Measurements from ENCODE around the gene SCGN.
"Not testable (repeated sequence)": the region's sequence is repeated elsewhere in the genome, so short reads cannot be mapped to it uniquely, and the experiment has no call there.

SCGN gene

GRCh38 chr6:25732468-25733198 is 80.6 kb downstream of the SCGN start:
- DNase-seq = no peak

- DNase-seq = no peak
These were observed 83.2 kb downstream of the SCGN start for GRCh38 chr6:25735261-25735660.

- DNase-seq = no peak
These were observed 91.9 kb downstream of the SCGN start for GRCh38 chr6:25743868-25744267.

GRCh38 chr6:25745836-25746235 is 93.8 kb downstream of the SCGN start:
- no peak for DNase-seq

- DNase-seq = no peak
These were observed 95.0 kb downstream of the SCGN start for GRCh38 chr6:25746968-25747367.

- DNase-seq = no peak
These were observed 95.5 kb downstream of the SCGN start for GRCh38 chr6:25747477-25747876.

GRCh38 chr6:25748049-25748448 is 96.0 kb downstream of the SCGN start:
- no peak for DNase-seq

- not testable (repeated sequence) for DNase-seq
These were observed 96.8 kb downstream of the SCGN start for GRCh38 chr6:25748601-25749517.

GRCh38 chr6:25749837-25750236 is 97.8 kb downstream of the SCGN start:
- no peak for DNase-seq

GRCh38 chr6:25750906-25751305 is 98.9 kb downstream of the SCGN start:
- DNase-seq = no peak

Measured in retina (tissue), 1 donor.